SU-DHL-6 (cell line): ENCODE results near the gene CNIH2.
"Not testable (repeated sequence)": the region's sequence is repeated elsewhere in the genome, so short reads cannot be mapped to it uniquely, and the experiment has no call there.

Experiments
- H2AFZ ChIP-seq: fragments of 200-600 bp; sonication (generic); 2 replicates; pipeline ENCODE4 v1.6.1; 2014; ENCODE audit warnings: low read depth, mild to moderate bottlenecking, moderate library complexity, mixed read lengths, antibody characterized with exemption, low read length; ENCODE audit not compliant: severe bottlenecking
- H3F3A ChIP-seq: fragments of 200-600 bp; shearing (Covaris generic); 2 replicates; pipeline ENCODE4 v1.6.0; 2016; ENCODE audit warnings: antibody characterized with exemption, mild to moderate bottlenecking; ENCODE audit not compliant: insufficient read depth
- H3K27ac ChIP-seq: fragments of 200-600 bp; sonication (generic); 2 replicates; pipeline ENCODE4 v1.5.1; 2016; ENCODE audit warnings: low read depth, mild to moderate bottlenecking, low read length, moderate library complexity, mixed read lengths
- H3K27me3 ChIP-seq: fragments of 200-600 bp; sonication (generic), shearing (Covaris generic); 2 replicates; pipeline ENCODE4 v1.6.0; 2014; ENCODE audit warnings: mild to moderate bottlenecking, low read length
- H3K36me3 ChIP-seq: fragments of 200-600 bp; sonication (generic); 2 replicates; pipeline ENCODE4 v1.6.1; 2014; ENCODE audit warnings: mild to moderate bottlenecking, low read length, mixed read lengths
- H3K4me2 ChIP-seq: fragments of 300-600, 200-600 bp; shearing (Covaris generic), sonication (generic); 2 replicates; pipeline ENCODE4 v1.6.0; 2014; ENCODE audit warnings: low read length, low read depth, mild to moderate bottlenecking; ENCODE audit not compliant: poor library complexity, severe bottlenecking
- H3K4me3 ChIP-seq: fragments of 200-600 bp; sonication (generic); 2 replicates; pipeline ENCODE4 v1.5.1; 2014; ENCODE audit warnings: antibody characterized with exemption, low read length, mild to moderate bottlenecking, mixed read lengths; ENCODE audit not compliant: insufficient read depth, poor library complexity, severe bottlenecking
- H3K79me2 ChIP-seq: fragments of 200-600 bp; sonication (generic); 2 replicates; pipeline ENCODE4 v1.6.1; 2014; ENCODE audit warnings: mild to moderate bottlenecking, low read length, moderate library complexity; ENCODE audit not compliant: insufficient read depth
- H3K9ac ChIP-seq: fragments of 200-600 bp; sonication (generic); 2 replicates; pipeline ENCODE4 v1.7.0; 2014; ENCODE audit warnings: mild to moderate bottlenecking, low read length
- H3K9me2 ChIP-seq: fragments of 200-600 bp; sonication (generic); replicated peaks from 2 replicates; pipeline ENCODE4 v1.6.1; 2014; ENCODE audit warnings: low read length; ENCODE audit not compliant: insufficient read depth
- H3K9me3 ChIP-seq: fragments of 200-600 bp; sonication (generic); 2 replicates; pipeline ENCODE4 v1.6.1; 2014; ENCODE audit warnings: low read length, mixed read lengths; ENCODE audit not compliant: insufficient read depth
- H4K20me1 ChIP-seq: fragments of 200-600 bp; sonication (generic); 2 replicates; pipeline ENCODE4 v1.6.1; 2014; ENCODE audit warnings: low read depth, mild to moderate bottlenecking, antibody characterized with exemption, low read length, moderate library complexity, mixed read lengths
- CTCF ChIP-seq: fragments of 200-600 bp; sonication (generic); IDR thresholded peaks from one replicate; pipeline ENCODE4 v1.5.1; 2017; ENCODE audit warnings: antibody characterized with exemption, mild to moderate bottlenecking, low read length, moderate library complexity; ENCODE audit not compliant: insufficient read depth, poor library complexity, severe bottlenecking
- EZH2phosphoT487 ChIP-seq: fragments of 200-600 bp; sonication (generic), shearing (Covaris generic); conservative IDR thresholded peaks from 2 replicates; pipeline ENCODE4 v1.6.1; 2018; ENCODE audit warnings: mild to moderate bottlenecking, antibody characterized with exemption, low read length, moderate library complexity, mixed read lengths

CNIH2 gene

GRCh38 chr11:66318600-66318970 lies 40.6 kb downstream of the CNIH2 start:
- Histone ChIP-seq H3K9ac (no peak overlapping the region), H3K9me2 (no peaks in the 10 kb centered on the region), H2AFZ (no peak overlapping the region), H3K9me3 (no peaks in the 10 kb centered on the region), H4K20me1 (no peaks in the 10 kb centered on the region), H3K4me3 (no peak overlapping the region), H3F3A (no peaks in the 10 kb centered on the region), H3K4me2 (no peak overlapping the region), H3K79me2 (no peaks in the 10 kb centered on the region), H3K27ac (no peak overlapping the region), H3K27me3 (no peaks in the 10 kb centered on the region), H3K36me3 (no peaks in the 10 kb centered on the region)
- TF ChIP-seq EZH2phosphoT487, result no peak
- TF ChIP-seq CTCF, result no peak

- not testable (repeated sequence) for H3K9ac ChIP-seq, H3K9me3 ChIP-seq, H2AFZ ChIP-seq, H3K27me3 ChIP-seq, H3K9me2 ChIP-seq, H4K20me1 ChIP-seq, H3K27ac ChIP-seq, H3K79me2 ChIP-seq, H3K36me3 ChIP-seq, H3K4me3 ChIP-seq, H3K4me2 ChIP-seq, H3F3A ChIP-seq
Measured at GRCh38 chr11:66320289-66320688, 42.3 kb downstream of the CNIH2 start.

GRCh38 chr11:66320748-66321147 lies 42.8 kb downstream of the CNIH2 start:
- not testable (repeated sequence) for H2AFZ ChIP-seq, H3K9me3 ChIP-seq, H4K20me1 ChIP-seq, H3K4me2 ChIP-seq, H3K9ac ChIP-seq, H3K27ac ChIP-seq, H3K9me2 ChIP-seq, H3K36me3 ChIP-seq, H3F3A ChIP-seq, H3K79me2 ChIP-seq, H3K27me3 ChIP-seq, H3K4me3 ChIP-seq

- TF ChIP-seq EZH2phosphoT487 (no peak), CTCF (no peak)
- Histone ChIP-seq H3K27ac (no peak overlapping the region), H3K27me3 (no peaks in the 10 kb centered on the region), H3K4me3 (no peak overlapping the region), H3K9me2 (no peaks in the 10 kb centered on the region), H3K9me3 (no peaks in the 10 kb centered on the region), H4K20me1 (no peaks in the 10 kb centered on the region), H3K36me3 (no peaks in the 10 kb centered on the region), H2AFZ (no peak overlapping the region), H3K9ac (no peak overlapping the region), H3F3A (no peaks in the 10 kb centered on the region), H3K79me2 (no peaks in the 10 kb centered on the region), H3K4me2 (no peak overlapping the region)
Measured at GRCh38 chr11:66321606-66322005, 43.6 kb downstream of the CNIH2 start.
